GM12801 (cell line): ENCODE results near the gene EID2.

Source experiments
- TF ChIP-seq, protein P1 (sequence below): IDR thresholded peaks from one replicate; pipeline ENCODE4 v1.5.1; 2011; ENCODE audit warnings: control low read depth; ENCODE audit not compliant: insufficient read length; ENCODE audit errors: extremely low read depth

Gene EID2

DNA sequence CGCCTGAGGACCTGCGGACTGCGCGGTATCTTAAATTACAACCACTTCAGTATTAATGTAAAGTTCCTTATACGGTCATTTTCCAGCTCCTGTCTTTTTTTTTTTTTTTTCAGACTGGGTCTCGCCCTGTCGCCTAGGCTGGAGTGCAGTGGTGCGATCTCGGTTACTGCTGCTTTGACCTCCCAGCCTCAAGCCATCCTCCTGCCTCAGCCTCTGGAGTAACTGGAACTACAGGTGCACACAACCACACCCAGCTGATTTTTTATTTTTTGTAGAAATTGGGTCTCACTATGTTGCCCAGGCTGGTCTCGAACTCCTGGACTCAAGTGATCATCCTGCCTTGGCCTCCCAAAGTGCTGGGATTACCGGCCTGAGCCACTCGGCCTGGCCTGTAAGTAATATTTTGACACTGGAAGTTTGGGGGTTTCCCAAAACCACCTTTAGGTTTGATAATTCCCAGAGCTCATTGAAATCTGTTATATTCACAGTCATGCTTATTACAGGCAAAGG is 6.9 kb downstream of the EID2 start:
- TF ChIP-seq, protein P1, sequence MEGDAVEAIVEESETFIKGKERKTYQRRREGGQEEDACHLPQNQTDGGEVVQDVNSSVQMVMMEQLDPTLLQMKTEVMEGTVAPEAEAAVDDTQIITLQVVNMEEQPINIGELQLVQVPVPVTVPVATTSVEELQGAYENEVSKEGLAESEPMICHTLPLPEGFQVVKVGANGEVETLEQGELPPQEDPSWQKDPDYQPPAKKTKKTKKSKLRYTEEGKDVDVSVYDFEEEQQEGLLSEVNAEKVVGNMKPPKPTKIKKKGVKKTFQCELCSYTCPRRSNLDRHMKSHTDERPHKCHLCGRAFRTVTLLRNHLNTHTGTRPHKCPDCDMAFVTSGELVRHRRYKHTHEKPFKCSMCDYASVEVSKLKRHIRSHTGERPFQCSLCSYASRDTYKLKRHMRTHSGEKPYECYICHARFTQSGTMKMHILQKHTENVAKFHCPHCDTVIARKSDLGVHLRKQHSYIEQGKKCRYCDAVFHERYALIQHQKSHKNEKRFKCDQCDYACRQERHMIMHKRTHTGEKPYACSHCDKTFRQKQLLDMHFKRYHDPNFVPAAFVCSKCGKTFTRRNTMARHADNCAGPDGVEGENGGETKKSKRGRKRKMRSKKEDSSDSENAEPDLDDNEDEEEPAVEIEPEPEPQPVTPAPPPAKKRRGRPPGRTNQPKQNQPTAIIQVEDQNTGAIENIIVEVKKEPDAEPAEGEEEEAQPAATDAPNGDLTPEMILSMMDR, result no peak

DNA sequence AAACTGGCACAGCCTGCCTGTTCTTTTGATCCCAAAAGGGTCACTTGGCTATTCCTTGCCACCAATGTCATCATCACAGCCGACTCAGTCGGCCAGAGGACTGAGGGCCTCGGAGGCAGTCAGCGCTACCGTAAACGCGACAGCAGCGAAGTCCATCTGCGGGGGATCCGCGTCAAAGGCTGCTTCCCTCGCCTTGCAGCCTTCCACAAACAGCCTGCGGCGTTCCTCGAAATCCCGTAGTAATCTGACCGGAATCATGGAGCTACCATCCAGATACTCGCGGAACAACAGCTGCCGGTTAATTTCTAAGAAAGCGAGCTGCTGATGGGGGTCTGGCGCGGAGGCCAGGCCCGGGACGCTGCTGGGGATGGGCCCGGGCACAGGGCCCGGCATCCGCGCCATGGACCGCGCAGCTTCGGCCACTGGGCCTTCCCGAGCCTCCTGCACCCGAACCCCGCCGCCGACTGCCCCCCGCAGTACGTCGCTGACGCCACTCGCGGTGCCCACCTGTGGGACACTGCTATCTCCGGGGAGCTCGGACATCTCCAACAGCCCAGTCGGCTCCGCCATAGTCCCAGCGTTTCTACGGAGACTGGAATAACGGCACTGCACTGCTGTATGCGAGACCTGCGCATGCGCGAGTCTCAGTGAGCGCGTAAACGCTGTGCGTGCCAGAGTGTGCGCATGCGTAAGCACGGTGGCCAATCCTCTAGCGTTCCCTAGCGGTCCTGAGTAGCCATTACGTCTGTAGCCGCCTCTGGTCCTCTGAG is 7.5 kb downstream of the EID2 start, which contains the start of gene EID2B:
TSS of gene EID2B (minus strand) at position 620 of the 770 bp plus-strand sequence. CDS start at position 570, 50 bp downstream.
- TF ChIP-seq, protein P1, result peak; percentile 92

DNA sequence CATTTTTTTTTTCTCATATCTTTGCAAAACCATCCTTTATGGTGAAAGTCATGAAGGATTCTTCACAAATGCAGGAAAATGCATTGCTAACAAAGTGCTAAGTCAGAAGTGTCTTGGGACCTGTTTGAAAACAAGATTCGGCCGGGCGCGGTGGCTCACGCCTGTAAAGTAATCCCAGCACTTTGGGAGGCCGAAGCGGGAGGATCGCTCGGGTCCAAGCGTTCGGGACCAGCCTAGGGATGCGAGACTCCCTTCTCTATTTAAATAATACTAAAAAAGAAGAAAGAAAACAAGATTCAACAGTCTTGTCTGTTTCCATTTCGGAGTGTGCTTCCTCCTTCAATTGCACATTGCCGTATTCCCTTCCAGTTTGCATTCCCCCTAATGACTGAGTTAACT is 8.1 kb downstream of the EID2 start:
- TF ChIP-seq, protein P1, result no peak

DNA sequence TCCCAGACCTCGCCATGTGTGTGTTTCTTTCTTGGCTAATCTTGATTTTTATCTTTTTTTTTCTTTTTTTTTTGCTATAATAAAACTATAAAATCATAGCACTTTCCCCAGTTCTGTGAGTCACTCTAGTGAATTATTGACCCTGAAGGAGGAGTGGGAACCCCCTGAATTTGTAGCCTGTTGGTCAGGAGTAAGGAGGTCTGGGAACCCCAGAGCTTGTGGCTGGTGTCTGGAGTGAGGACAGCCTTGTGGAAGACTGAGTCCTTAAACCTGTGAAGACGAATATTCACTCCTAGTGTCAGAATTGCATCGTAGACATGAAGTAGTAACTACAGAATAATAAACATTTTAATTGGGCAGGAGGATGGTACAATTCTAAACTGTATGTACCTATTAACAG is 14.8 kb downstream of the EID2 start:
- TF ChIP-seq, protein P1, result no peak

DNA sequence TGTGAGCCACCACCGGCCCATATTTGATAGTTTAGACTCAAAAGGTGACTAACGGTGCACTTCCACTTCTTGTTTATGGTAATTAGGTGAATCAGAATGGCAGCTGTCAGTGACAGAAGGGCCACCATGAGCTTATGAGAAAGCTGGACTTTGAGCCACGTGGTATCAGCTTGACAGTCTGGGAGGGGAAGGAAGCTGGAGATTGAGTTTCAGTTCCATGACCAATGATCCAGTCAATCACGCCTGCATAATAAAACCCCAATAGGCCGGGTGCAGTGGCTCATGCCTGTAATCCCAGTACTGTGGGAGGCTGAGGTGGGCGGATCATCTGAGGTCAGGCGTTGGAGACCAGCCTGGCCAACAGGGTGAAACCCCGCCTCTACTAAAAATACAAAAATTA is 15.5 kb downstream of the EID2 start:
- TF ChIP-seq, protein P1, result no peak

DNA sequence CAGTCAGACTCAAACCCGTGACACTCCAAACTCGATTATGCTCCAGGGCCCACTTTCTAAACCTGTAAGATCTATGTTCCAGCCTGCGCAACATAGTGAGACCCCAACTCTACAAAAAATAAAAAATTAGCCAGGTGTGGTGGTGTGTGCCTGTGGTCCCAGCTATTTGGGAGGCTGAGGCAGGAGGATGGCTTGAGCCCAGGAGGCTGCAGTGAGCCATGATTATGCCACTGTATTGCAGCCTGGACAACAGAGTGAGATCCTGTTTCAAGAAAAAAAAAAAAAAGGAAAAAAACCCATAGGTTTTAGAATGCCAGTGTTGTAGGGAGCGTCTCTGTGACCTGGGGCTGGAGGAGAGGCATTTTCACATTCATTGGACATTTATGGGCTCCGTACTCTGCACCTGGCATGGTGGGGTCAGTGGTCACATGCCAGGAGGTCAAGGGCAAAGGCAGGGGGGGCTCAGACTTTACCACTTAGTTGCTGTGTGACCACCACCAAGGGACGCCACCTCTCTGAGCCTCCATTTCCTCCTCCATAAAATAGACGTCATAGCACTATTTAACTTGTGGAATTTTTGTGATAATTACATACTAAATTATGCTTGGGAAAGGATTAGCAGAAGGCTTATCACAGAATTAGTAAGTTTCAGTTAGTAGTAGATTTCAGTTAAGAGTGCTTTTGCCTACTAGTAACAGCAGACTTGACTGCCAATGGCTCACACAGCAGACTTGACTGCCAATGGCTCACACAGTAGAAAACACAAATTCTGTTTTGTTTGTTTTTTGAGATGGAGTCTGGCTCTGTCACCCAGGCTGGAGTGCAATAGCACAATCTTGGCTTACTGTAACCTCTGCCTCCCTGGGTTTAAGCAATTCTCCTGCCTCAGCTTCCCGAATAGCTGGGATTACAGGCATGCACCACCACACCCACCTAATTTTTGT is 19.1 kb downstream of the EID2 start:
- TF ChIP-seq, protein P1, result no peak

DNA sequence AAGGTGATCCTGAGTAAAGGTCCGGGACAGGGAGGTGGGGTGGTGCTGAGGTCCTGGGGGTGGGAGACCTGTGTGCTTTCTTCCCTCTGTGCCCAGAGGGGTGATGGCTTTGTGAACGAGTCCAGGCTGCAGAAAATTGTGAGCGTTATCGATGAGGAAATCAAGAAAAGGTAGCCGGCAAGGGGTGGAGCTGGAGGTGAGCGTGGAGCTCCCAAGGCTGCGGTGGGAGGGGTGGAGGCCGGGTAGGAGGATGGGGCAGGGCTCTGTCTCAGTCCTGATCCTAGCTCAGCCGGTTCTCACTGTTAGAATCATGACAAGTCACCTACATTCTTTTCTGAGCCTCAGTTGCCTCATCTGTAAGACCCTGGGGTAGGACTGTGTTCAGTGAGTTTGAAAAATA is 21.0 kb downstream of the EID2 start:
- TF ChIP-seq, protein P1, result no peak
